NB4 (cell line): ENCODE results near the gene IGF1.

Experiments
- DNase-seq: peaks from one replicate; pipeline ENCODE4 v3.0.0; 2010; ENCODE audit warnings: low read depth
- H3K4me3 ChIP-seq: one replicate; pipeline ENCODE4 v1.5.1; 2011; ENCODE audit warnings: mild to moderate bottlenecking, low read depth, low read length, moderate library complexity
- MAX ChIP-seq: IDR thresholded peaks from 2 replicates; pipeline ENCODE4 v1.6.1; 2011; ENCODE audit warnings: low read depth, low read length
- MYC ChIP-seq: IDR thresholded peaks from 2 replicates; pipeline ENCODE4 v1.6.1; 2011; ENCODE audit warnings: low read depth, low read length
- POLR2A ChIP-seq: IDR thresholded peaks from 2 replicates; pipeline ENCODE4 v1.6.1; 2011; ENCODE audit warnings: mild to moderate bottlenecking; ENCODE audit not compliant: insufficient read length; ENCODE audit errors: extremely low read depth
- TF ChIP-seq, protein P1 (sequence below): IDR thresholded peaks from one replicate; pipeline ENCODE4 v1.5.1; 2012; ENCODE audit warnings: low read depth, low read length

Gene IGF1

DNA sequence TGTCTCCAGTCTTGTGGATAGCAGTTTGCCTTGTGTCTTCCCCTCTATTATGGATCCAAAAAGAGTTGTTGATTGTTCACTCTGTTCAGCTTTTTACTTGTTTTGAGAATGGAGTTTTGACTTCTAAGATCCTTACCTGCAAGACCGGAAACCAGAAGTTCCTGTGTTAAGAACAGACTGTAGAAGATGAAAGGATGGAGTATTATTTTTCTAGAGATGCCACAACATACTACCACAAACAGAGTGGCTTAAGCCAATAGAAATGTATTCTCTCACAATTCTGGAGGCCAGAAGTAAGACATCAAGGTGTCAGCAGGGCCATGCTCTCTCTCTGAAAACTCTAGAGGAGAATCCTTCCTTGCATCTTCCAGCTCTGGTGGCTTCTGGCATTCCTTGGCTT lies 95.0 kb downstream of the IGF1 start:
- TF ChIP-seq POLR2A: no peak
- TF ChIP-seq MAX: no peak
- DNase-seq: no peak
- H3K4me3 ChIP-seq: no peak overlapping the region

DNA sequence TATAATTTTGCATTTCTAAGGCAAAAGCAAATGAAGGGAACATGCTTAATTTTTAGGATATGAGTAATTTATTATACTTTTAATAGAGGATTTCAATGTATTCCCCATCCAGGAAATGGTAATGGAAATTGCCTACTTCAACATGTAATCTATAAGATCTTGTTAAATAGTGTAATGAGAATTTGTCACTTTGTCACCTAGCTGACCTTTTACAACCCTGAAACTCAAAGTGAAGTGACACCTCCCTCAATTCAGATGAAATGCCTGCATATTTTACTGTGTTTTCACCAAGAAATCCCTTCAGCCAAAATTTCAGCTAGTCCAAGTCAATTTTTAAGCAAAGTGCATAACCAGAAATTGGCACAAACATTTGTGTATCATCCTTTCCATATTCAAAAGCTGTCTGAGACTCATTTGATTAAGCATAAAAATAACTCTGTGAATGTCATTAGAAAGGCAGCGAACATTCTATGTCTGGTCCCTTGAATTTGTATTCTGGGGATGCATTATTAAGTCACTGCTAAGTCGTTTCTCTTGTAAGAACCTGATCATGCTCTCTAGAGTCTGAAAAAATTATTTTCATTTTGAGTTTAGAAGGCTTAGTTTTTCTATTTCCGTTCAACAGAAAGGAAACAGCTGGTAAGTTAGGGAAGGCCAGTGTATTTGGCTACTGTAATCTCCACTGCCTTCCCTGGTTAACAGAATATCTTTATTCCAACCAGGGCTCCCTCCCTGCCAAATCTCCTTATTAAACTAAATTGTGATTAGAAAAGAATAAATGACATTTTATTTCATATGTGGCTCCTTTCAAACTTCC lies 100.8 kb downstream of the IGF1 start:
- TF ChIP-seq, protein P1, sequence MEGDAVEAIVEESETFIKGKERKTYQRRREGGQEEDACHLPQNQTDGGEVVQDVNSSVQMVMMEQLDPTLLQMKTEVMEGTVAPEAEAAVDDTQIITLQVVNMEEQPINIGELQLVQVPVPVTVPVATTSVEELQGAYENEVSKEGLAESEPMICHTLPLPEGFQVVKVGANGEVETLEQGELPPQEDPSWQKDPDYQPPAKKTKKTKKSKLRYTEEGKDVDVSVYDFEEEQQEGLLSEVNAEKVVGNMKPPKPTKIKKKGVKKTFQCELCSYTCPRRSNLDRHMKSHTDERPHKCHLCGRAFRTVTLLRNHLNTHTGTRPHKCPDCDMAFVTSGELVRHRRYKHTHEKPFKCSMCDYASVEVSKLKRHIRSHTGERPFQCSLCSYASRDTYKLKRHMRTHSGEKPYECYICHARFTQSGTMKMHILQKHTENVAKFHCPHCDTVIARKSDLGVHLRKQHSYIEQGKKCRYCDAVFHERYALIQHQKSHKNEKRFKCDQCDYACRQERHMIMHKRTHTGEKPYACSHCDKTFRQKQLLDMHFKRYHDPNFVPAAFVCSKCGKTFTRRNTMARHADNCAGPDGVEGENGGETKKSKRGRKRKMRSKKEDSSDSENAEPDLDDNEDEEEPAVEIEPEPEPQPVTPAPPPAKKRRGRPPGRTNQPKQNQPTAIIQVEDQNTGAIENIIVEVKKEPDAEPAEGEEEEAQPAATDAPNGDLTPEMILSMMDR: no peak
- TF ChIP-seq POLR2A: no peak
- TF ChIP-seq MAX: no peak
- TF ChIP-seq MYC: no peak
- DNase-seq: no peak

DNA sequence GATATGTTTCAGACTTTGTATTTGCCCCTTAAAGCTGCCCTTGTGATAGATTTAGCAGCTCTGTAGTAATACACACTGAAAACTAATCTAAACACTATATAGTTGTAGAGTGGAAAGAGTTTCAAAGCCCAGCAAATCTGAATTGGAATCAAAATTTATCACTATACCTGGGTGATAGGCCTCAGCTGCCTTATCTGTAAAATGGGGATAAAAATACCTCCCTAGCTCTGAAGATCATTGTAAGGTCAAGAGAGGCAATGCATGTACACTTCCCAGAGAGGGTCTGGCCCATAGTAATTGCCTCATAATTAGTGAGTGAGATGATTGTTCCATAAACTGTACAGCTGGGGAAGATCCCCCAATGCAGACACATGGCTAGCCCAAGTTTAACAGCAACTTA lies 103.6 kb downstream of the IGF1 start:
- DNase-seq: no peak
- TF ChIP-seq MYC (no peak), POLR2A (no peak), MAX (no peak)
- TF ChIP-seq, protein P1: no peak
- no peak overlapping the region for H3K4me3 ChIP-seq

More for the DNA sequence above, 100.8 kb downstream of the IGF1 start:
- H3K4me3 ChIP-seq: no peak overlapping the region

- H3K4me3 ChIP-seq: no peak overlapping the region
- TF ChIP-seq, protein P1: no peak
- TF ChIP-seq POLR2A (no peak), MAX (no peak), MYC (no peak)
- no peak for DNase-seq
Observed at GRCh38 chr12:102376181-102376747, 104.1 kb downstream of the IGF1 start.

DNA sequence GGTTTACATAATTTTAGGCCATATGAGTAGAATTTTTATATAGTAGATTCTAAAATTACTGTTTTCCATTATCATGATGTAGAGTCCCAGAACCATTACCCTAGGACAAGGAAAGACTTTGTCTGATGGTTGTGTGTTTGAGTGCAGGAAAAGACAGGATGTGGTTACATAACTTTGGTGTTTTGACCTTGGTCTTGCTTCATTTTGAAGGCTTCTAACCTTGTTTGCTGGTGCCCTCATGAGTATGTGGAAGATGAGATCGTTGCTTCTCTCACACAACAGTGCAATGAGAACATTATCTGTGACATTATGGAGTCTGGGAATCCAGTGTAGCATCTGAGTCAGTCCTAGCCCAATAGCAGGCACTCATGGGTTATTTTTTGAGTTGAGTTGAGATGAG lies 106.2 kb downstream of the IGF1 start:
- TF ChIP-seq MYC (no peak), MAX (no peak), POLR2A (no peak)
- TF ChIP-seq, protein P1: no peak
- DNase-seq: peak; percentile 36
- H3K4me3 ChIP-seq: no peak overlapping the region

GRCh38 chr12:102372087-102372486 lies 108.3 kb downstream of the IGF1 start:
- TF ChIP-seq MAX (no peak), MYC (no peak), POLR2A (no peak)
- TF ChIP-seq, protein P1: no peak
- H3K4me3 ChIP-seq: no peak overlapping the region
- DNase-seq: no peak
